RPMI8226 (cell line): Measurements from ENCODE around the gene DISC1.
"Not testable (repeated sequence)": the region's sequence is repeated elsewhere in the genome, so short reads cannot be mapped to it uniquely, and the experiment has no call there.

Source experiments
- DNase-seq: peaks from one replicate; pipeline ENCODE4 v3.0.0-alpha.2; 2015

DISC1 gene

GRCh38 chr1:231735941-231736340 lies 109.4 kb downstream of the DISC1 start:
- DNase-seq = no peak

DNA sequence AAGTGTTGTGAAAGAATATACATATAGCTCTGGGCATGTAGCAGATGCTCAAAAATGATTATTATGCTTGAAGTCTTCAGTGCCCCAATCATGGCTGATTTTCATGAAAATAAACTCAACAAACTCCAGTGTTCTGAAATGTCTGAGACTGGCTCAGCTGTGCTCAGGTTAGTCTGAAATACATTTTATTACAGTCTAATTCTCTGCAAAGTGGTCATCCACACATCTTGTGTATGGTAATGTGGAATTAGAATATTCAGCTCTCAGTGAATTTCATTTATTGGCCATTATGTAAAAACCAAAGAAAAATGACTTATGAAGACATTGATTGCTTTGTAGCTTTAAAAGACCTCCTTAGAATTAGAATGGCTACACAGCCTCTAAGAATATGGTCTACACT lies 109.9 kb downstream of the DISC1 start:
- no peak for DNase-seq

DNA sequence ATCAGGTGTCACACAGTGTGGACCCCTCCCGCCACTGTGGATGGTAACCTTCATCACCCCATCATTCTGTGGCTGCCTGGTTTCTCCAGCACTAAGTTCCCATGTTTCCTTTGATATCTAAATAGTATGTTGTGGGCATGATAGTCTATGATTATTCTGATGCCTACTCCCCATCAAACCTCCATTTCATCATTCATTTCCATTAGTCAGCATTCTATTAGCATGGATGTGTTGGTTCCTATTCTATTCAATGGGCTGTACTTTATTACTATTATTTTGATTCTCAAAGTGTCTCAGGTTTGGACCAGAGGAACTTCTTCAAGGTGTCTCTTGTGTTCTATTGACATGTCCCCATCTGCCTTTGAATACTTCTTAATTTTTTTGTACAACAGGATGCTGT lies 112.0 kb downstream of the DISC1 start:
- no peak for DNase-seq

DNA sequence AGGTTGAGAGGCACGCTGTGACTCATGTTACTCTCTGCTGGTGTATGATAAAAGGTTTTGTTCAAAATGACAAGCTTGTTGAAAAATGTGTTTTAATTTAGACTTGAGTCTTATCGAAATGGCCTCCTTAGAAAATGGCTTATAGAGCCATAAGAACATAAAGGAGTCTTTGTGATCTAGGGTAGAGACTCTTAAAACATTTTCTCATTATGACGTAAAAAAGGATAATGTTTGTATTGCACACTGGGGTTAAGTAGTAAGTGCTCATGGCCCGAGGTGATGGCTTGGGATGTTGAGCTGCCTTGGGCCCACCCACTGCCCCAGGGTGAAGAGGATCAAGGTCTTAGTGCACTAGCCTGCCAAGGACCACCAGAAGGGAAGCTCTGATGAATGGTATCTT lies 117.4 kb downstream of the DISC1 start:
- DNase-seq = no peak

DNA sequence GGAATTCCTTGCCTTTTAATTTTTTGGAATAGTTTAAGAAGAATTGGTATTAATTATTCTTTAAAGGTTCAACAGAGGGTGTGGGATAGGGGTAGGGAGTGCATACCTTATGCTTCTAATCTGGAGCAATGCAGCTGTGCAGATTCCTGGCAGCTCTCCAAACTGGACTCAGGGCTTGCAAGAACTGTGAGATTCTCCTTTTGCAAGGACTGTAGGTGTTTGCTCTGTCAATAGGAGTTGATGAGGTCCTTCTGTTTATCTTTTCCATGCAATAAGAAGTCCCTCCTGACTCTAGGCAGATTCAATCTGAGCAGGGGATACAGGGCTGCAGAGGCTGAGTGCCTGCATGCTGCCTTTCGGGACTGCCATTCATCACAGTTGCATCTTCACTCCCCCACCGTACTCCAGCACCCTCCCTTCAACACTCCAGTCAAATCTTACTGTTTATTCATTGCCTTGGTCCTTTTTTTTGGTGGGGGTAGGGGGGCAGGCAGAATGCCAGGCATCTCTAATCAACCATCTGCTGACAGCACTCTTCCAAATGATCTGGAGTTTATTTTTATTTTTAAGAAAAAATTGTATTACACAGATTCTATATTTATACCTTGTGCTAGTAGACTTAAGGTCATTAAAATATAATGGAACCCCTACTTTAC lies 122.3 kb downstream of the DISC1 start:
- peak; percentile 9 for DNase-seq

- DNase-seq = no peak
Observed at GRCh38 chr1:231750296-231750695, 123.7 kb downstream of the DISC1 start.

GRCh38 chr1:231750818-231751362 lies 124.3 kb downstream of the DISC1 start:
- DNase-seq = no peak

- no peak for DNase-seq
Observed at GRCh38 chr1:231751415-231751814, 124.8 kb downstream of the DISC1 start.

GRCh38 chr1:231753313-231753712 lies 126.7 kb downstream of the DISC1 start:
- no peak for DNase-seq

- no peak for DNase-seq
Observed at GRCh38 chr1:231757101-231757404, 130.5 kb downstream of the DISC1 start.

GRCh38 chr1:231757759-231758158 lies 131.2 kb downstream of the DISC1 start:
- no peak for DNase-seq

DNA sequence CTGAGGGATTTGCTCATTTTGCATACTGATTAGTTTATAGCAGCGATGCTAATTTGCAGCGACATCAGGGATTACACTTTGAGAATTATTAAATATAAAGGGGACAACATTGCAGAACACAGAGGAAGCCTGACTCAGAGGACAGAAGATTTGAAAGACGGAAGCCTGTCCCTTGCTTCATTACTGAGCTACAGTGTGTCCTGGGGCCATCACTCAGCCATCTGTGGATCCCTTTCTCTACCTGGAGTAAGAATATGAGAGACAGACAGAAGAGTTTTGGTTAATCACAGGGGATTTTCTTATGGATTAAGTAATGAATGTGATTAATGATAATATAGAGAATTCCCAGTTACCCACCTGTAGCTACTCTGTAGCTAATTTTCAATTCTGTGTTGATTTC lies 134.7 kb downstream of the DISC1 start:
- DNase-seq = no peak

DNA sequence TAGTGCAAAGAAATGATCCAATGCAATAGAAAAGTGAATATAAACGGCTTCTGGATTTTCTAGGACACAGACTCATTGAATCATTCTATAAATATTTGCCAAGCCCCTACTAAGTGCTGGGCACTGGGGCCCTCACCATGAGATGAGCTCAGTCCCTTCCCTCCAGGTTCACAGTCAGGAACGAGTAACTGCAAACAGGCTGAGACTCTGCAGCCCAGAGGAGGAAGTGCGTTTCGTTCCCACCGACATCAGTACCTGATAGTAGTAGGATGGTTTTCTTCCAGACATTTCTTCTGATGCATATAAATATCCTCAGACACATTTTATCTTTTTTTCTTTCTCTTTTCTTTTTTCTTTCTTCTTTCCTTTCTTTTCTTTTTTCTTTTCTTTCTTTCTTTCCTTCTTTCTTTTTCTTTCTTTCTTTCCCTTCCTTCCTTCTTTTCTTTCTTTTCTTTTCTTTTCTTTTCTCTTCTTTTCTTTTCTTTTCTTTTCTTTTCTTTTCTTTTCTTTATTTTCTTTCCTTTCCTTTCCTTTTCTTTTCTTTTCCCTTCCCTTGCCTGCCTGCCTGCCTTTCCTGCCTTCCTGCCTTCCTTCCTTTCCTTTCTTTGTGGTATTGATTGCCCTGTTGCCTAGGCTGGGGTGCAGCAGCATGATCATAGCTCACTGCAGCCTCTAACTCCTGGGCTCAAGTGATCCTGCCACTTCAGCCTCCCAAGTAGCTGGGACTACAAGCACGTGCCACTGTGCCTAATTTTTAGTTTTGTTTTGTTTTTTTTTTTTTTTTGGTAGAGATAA lies 135.4 kb downstream of the DISC1 start:
- DNase-seq = no peak

DNA sequence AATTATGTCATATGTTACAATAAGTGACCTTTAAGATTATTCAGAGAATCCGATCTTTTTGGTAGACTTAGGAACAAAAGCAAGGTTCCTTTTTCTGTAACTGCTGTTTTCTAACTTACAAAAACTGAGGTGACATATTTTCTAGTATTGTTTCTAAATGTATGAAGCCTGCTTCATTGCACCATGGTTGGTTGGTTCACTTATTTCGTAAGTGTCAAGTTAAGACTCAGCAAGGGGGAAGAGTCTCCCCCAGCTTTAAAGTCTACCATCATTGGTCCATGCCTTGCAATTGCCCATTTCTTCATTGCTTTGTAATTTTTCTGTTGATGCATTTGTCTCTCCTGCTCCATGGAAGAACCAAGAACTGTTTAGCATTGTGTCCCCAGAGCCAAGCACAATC lies 136.9 kb downstream of the DISC1 start:
- no peak for DNase-seq

- not testable (repeated sequence) for DNase-seq
Observed at GRCh38 chr1:231765825-231766224, 139.2 kb downstream of the DISC1 start.

DNA sequence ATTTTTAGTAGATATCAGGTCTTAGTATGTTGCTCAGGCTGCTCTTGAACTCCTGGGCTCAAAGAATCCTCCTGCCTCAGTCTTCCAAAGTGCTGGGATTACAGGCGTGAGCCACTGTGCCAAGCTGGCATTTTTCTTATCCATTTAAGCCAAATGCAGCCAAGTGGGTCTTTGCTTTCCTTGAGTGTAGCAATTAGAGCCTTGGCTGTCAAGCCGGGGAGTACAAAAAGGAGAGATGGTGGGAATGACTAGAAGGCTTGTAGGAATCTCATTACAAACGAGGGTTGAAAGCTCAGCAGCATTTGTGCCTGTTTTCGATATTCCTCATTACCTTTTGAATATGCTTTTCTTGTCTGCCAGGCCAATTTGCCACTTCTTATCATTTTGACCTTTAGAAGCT lies 140.9 kb downstream of the DISC1 start:
- DNase-seq = no peak

- no peak for DNase-seq
Observed at GRCh38 chr1:231768416-231768815, 141.8 kb downstream of the DISC1 start.

DNA sequence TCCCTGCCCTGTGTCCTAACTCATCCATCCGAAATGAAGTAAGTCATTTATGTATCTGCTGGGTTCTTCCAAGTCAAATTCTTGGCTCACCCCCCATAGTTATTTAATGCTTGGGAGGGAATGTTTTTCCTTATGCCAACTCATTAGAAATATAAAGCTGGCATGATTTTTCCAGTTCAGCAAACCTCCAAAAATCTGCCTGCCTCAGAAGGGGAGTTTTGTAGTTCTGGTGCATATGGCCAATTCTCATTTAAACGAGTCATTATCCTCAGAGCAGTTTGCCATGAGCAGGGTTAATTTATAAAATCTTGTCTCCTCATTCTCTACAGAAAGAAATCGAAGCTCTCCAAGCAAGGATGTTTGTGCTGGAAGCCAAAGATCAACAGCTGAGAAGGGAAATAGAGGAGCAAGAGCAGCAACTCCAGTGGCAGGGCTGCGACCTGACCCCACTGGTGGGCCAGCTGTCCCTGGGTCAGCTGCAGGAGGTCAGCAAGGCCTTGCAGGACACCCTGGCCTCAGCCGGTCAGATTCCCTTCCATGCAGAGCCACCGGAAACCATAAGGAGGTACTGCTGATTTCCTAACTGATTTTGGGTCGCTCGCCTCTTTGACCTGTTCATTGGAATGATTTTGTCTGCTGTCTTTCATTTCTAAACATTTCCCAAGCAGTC lies 144.1 kb downstream of the DISC1 start:
- DNase-seq = no peak

- no peak for DNase-seq
Observed at GRCh38 chr1:231774719-231775335, 148.2 kb downstream of the DISC1 start.

- no peak for DNase-seq
Observed at GRCh38 chr1:231776010-231776756, 149.6 kb downstream of the DISC1 start.

GRCh38 chr1:231776757-231777062 lies 150.1 kb downstream of the DISC1 start:
- DNase-seq = no peak

DNA sequence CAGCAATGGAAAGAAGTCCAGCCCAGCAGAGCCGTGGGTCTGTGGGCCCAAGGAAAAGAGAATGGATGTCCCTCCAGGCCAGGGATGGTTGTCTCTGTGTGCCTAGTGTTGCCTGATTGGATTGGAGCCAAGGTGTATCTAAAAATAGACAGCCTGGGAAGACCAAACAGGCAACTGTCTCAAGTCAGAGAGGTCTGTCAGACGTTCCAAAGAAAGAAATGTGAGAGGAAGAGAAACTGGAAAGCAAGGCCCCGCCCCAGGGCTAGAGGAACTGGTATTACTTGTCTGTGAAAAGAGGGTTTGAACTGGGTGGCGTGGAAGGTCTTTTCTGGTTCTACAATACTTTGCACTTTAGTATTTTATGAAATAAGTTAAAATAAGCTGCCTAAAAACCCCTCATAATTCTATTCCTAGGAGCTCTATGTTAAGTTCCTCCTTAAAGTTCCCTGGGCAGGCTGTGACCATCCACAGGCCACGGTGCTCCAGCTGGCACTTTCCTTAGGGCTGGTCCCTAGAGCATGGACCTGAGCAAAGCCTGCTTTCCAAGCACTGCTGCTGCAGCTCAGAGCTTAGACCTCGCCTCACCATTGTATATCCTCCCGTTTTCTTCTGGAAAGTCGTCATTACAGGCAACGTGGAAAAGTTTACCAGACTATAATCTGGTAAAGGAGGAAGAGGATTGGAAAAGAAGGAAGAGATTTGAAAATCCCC lies 151.6 kb downstream of the DISC1 start:
- DNase-seq = peak; percentile 48
